ENCODE measurements around the gene ERO1B. TPM values are rescaled to one million over a fixed set of nuclear protein-coding genes. Genes with fewer than 3 reads are reported as not detected.

The ERO1B gene
- total and polyA plus RNA-seq, 2 donors (not counting 1 experiment from before 2014, with no cell fraction given): 2.2 to 5.0 TPM

- no peaks in the 10 kb centered on the region for H4K20me1 ChIP-seq (ENCODE audit: control insufficient read depth, extremely low read depth, insufficient read depth, low read length)
- H3K4me1 ChIP-seq (ENCODE audit: control insufficient read depth, extremely low read depth, insufficient read depth, low read length): no peaks in the 10 kb centered on the region
- H3K79me2 ChIP-seq (ENCODE audit: control insufficient read depth, insufficient read depth, low read length): no peaks in the 10 kb centered on the region
- H3K27me3 ChIP-seq (ENCODE audit: control insufficient read depth, insufficient read depth, low read length): no peaks in the 10 kb centered on the region
- TF ChIP-seq CTCF (conservative IDR thresholded peaks at IDR 0.05 in 1 of 2, IDR thresholded peaks at IDR 0.05 in 1 of 2; ENCODE audit: low read depth in 1 of 2, low read length in 2 of 2): no peak
- TF ChIP-seq EZH2 (IDR thresholded peaks at IDR 0.05; ENCODE audit: low read length, missing control alignments): no peak
- no peak overlapping the region for H2AFZ ChIP-seq (ENCODE audit: low read length)
- no peak overlapping the region for H3K27ac ChIP-seq (ENCODE audit: insufficient read depth, low read length)
- H3K9me3 ChIP-seq (ENCODE audit: control insufficient read depth, insufficient read depth, low read depth, low read length): no peaks in the 10 kb centered on the region
- H3K4me3 ChIP-seq (replicated peaks in 1 of 4; ENCODE audit: control extremely low read depth in 1 of 4, insufficient read depth in 1 of 4, low read depth in 3 of 4, low read length in 4 of 4): no peak overlapping the region
- H3K9ac ChIP-seq (ENCODE audit: insufficient read depth, low read length): no peak overlapping the region
- no peak overlapping the region for H3K4me2 ChIP-seq (ENCODE audit: extremely low read depth, insufficient read depth, low read length)
- no peaks in the 10 kb centered on the region for H3K36me3 ChIP-seq (ENCODE audit: control insufficient read depth, insufficient read depth, low read length)
- DNase-seq (ENCODE audit: low read depth in 2 of 2): no peak
Measured at GRCh38 chr1:236321101-236321500, 39.3 kb upstream of the ERO1B start.

DNA sequence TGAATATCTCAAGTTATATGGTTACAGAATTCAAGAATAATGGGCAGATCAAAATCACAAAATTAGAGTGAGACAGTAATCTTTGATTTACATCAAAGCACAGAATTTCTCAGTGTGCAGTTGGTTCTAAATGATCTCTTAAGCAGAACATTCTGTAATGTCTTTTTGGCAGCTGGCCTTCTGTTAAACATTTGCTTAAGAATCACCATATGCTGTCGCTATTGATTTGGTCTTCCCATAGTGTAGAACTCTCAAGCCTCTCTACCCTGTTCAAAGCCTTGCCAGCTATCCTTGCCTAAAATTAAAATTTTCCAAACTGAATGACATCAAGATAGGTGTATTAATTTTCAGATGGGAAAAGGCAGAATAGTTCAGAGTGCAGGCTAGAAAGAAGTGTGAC lies 38.9 kb upstream of the ERO1B start:
- H3K4me2 ChIP-seq (ENCODE audit: extremely low read depth, insufficient read depth, low read length): no peak overlapping the region
- no peak overlapping the region for H3K9ac ChIP-seq (ENCODE audit: insufficient read depth, low read length)
- H3K4me1 ChIP-seq (ENCODE audit: control insufficient read depth, extremely low read depth, insufficient read depth, low read length): no peaks in the 10 kb centered on the region
- no peaks in the 10 kb centered on the region for H3K79me2 ChIP-seq (ENCODE audit: control insufficient read depth, insufficient read depth, low read length)
- H3K27ac ChIP-seq (ENCODE audit: insufficient read depth, low read length): no peak overlapping the region
- no peak overlapping the region for H3K4me3 ChIP-seq (replicated peaks in 1 of 4; ENCODE audit: control extremely low read depth in 1 of 4, insufficient read depth in 1 of 4, low read depth in 3 of 4, low read length in 4 of 4)
- TF ChIP-seq CTCF (conservative IDR thresholded peaks at IDR 0.05 in 1 of 2, IDR thresholded peaks at IDR 0.05 in 1 of 2; ENCODE audit: low read depth in 1 of 2, low read length in 2 of 2) (no peak), EZH2 (IDR thresholded peaks at IDR 0.05; ENCODE audit: low read length, missing control alignments) (no peak)
- H3K9me3 ChIP-seq (ENCODE audit: control insufficient read depth, insufficient read depth, low read depth, low read length): no peaks in the 10 kb centered on the region
- no peaks in the 10 kb centered on the region for H3K36me3 ChIP-seq (ENCODE audit: control insufficient read depth, insufficient read depth, low read length)
- no peaks in the 10 kb centered on the region for H4K20me1 ChIP-seq (ENCODE audit: control insufficient read depth, extremely low read depth, insufficient read depth, low read length)
- H2AFZ ChIP-seq (ENCODE audit: low read length): no peak overlapping the region
- DNase-seq (ENCODE audit: low read depth in 2 of 2): no peak
- H3K27me3 ChIP-seq (ENCODE audit: control insufficient read depth, insufficient read depth, low read length): no peaks in the 10 kb centered on the region

DNA sequence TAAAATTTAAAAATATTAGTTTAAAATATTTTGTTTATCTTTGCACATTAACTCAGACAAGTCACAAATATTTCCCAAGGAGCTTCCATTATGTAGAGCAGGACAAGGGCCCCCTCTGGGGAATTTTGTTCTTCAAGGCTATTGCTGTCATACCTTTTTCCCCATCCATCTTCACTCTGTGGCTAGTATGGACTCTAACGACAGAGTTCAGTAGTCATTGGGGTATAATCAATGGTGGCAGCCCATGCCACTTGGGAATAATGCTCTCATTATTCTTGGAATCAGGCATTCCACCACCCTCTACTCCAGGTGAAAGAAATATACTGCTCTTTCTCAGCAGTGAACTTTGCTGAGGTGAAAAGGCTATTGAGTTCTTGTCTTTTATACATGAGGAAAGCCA lies 38.5 kb upstream of the ERO1B start:
- Histone ChIP-seq H3K79me2 (ENCODE audit: control insufficient read depth, insufficient read depth, low read length) (no peaks in the 10 kb centered on the region), H3K4me3 (replicated peaks in 1 of 4; ENCODE audit: control extremely low read depth in 1 of 4, insufficient read depth in 1 of 4, low read depth in 3 of 4, low read length in 4 of 4) (no peak overlapping the region), H3K4me1 (ENCODE audit: control insufficient read depth, extremely low read depth, insufficient read depth, low read length) (no peaks in the 10 kb centered on the region), H4K20me1 (ENCODE audit: control insufficient read depth, extremely low read depth, insufficient read depth, low read length) (no peaks in the 10 kb centered on the region), H3K9me3 (ENCODE audit: control insufficient read depth, insufficient read depth, low read depth, low read length) (no peaks in the 10 kb centered on the region), H2AFZ (ENCODE audit: low read length) (no peak overlapping the region), H3K9ac (ENCODE audit: insufficient read depth, low read length) (no peak overlapping the region), H3K27me3 (ENCODE audit: control insufficient read depth, insufficient read depth, low read length) (no peaks in the 10 kb centered on the region), H3K36me3 (ENCODE audit: control insufficient read depth, insufficient read depth, low read length) (no peaks in the 10 kb centered on the region), H3K4me2 (ENCODE audit: extremely low read depth, insufficient read depth, low read length) (no peak overlapping the region), H3K27ac (ENCODE audit: insufficient read depth, low read length) (no peak overlapping the region)
- no peak for DNase-seq (ENCODE audit: low read depth in 2 of 2)
- TF ChIP-seq EZH2 (IDR thresholded peaks at IDR 0.05; ENCODE audit: low read length, missing control alignments) (no peak), CTCF (conservative IDR thresholded peaks at IDR 0.05 in 1 of 2, IDR thresholded peaks at IDR 0.05 in 1 of 2; ENCODE audit: low read depth in 1 of 2, low read length in 2 of 2) (no peak)

All from fibroblast of lung (primary cell).